Activated CD4-positive, alpha-beta memory T cell treated with anti-CD3 and anti-CD28 coated beads for 36 hours (primary cell): ENCODE measurements around the gene CRACDL. TPM values are rescaled to one million over a fixed set of nuclear protein-coding genes. Genes with fewer than 3 reads are reported as not detected.
"Not testable (repeated sequence)": the region's sequence is repeated elsewhere in the genome, so short reads cannot be mapped to it uniquely, and the experiment has no call there.

ENCODE experiments used
- CTCF ChIA-PET: fragments of 350-600 bp; sonication (Branson Sonifier 250); formaldehyde crosslinking; loops from one replicate; lab custom pipeline; 2021; ENCODE audit warnings: antibody characterized with exemption, inconsistent platforms; lab: Charles Lee
- POLR2A ChIA-PET: fragments of 350-600 bp; sonication (Branson Sonifier 250); formaldehyde crosslinking; loops from one replicate; lab custom pipeline; 2021; ENCODE audit warnings: antibody characterized with exemption; lab: Charles Lee
- DNase-seq: peaks from one replicate; pipeline ENCODE4 v3.0.0-alpha.2; 2020
- H3K27ac Mint-ChIP-seq: one replicate; pipeline ENCODE4 v1.8.0; 2021; ENCODE audit warnings: mixed read lengths
- H3K27me3 Mint-ChIP-seq: one replicate; pipeline ENCODE4 v1.8.0; 2021; ENCODE audit warnings: mixed read lengths
- H3K36me3 Mint-ChIP-seq: one replicate; pipeline ENCODE4 v1.8.0; 2021; ENCODE audit warnings: mixed read lengths
- H3K4me1 Mint-ChIP-seq: one replicate; pipeline ENCODE4 v1.8.0; 2021; ENCODE audit warnings: low read depth, mixed read lengths
- H3K4me3 Mint-ChIP-seq: one replicate; pipeline ENCODE4 v1.8.0; 2021; ENCODE audit warnings: mild to moderate bottlenecking, mixed read lengths
- H3K9me3 Mint-ChIP-seq: one replicate; pipeline ENCODE4 v1.8.0; 2021; ENCODE audit warnings: mixed read lengths
- intact Hi-C: fragments of 100-400 bp; cut with micrococcal nuclease; formaldehyde crosslinking; loops from one replicate; pipeline ENCODE4 v1.15.1; 2023
- total RNA-seq, 2 experiments: library from RNA; stranded (reverse); gene quantifications; one replicate each; pipeline ENCODE4 v1.2.3, GENCODE V29; 2021

CRACDL gene
- total RNA-seq, 2 experiments from 2014 or later = 0.12 to 0.31 TPM

DNA sequence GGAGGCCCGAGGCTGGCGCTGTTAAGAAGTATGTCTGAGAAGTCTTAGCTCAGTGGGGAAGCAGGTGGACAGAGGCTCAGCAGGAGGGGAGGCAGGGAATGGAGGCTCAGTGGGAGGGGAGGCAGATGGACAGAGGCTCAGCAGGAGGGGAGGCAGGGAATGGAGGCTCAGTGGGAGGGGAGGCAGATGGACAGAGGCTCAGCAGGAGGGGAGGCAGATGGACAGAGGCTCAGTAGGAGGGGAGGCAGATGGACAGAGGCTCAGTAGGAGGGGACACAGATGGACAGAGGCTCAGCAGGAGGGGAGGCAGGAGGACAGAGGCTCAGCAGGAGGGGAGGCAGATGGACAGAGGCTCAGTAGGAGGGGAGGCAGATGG lies 36.3 kb downstream of the CRACDL start:
- H3K36me3 Mint-ChIP-seq, POLR2A ChIA-PET, DNase-seq, H3K27me3 Mint-ChIP-seq, H3K9me3 Mint-ChIP-seq, intact Hi-C loops, H3K4me3 Mint-ChIP-seq, H3K4me1 Mint-ChIP-seq, CTCF ChIA-PET, H3K27ac Mint-ChIP-seq: not testable (repeated sequence)

DNA sequence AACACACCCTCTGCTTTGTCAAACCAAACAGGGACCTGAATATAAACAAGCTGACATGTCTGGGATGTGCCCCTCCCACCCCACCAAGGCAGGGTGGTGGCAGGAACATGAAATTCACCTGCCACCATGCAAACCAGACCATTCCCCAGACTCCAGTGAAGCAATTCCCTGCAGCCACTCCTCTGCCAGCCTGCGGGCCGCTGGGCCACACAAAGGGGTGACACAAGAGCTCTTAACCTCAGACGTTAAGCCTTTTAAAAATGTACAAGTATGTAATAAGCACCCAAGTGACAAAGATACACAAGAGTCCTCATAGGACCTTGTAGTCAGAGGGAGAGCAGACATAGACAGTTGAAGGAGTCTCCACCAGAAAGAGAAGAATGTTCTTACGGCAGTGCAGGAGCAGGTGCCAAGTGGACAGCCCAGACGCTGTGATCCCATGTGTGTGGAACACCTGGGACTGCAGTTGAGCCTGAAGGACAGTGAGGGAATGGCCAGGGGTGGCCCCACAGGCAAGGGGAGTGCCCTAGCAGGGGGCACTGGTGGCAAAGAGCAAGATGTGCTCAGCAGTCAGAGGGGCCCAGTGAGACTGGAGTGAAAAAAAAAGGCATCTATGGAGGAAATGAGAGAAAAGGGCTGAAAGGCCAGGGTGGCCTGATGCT lies 36.9 kb downstream of the CRACDL start:
- ChIA-PET POLR2A (no interaction called here), CTCF (no interaction called here)
- no peaks in the 10 kb centered on the region for H3K36me3 Mint-ChIP-seq
- no peaks in the 10 kb centered on the region for H3K9me3 Mint-ChIP-seq
- no peak overlapping the region for H3K4me3 Mint-ChIP-seq
- DNase-seq = no peak
- H3K4me1 Mint-ChIP-seq = no peaks in the 10 kb centered on the region
- peaks cover 1% of the 10 kb centered on the region for H3K27me3 Mint-ChIP-seq
- intact Hi-C loops = no loop called here
- H3K27ac Mint-ChIP-seq = no peak overlapping the region

GRCh38 chr2:98898423-98898841 lies 37.6 kb downstream of the CRACDL start:
- POLR2A ChIA-PET = no interaction called here
- H3K27me3 Mint-ChIP-seq = peaks cover 1% of the 10 kb centered on the region
- no peaks in the 10 kb centered on the region for H3K4me1 Mint-ChIP-seq
- no peak overlapping the region for H3K4me3 Mint-ChIP-seq
- H3K36me3 Mint-ChIP-seq = no peaks in the 10 kb centered on the region
- no peaks in the 10 kb centered on the region for H3K9me3 Mint-ChIP-seq
- DNase-seq = no peak
- intact Hi-C loops = no loop called here
- no peak overlapping the region for H3K27ac Mint-ChIP-seq
- CTCF ChIA-PET = no interaction called here

- no peak overlapping the region for H3K4me3 Mint-ChIP-seq
- peaks cover 1% of the 10 kb centered on the region for H3K27me3 Mint-ChIP-seq
- H3K9me3 Mint-ChIP-seq = no peaks in the 10 kb centered on the region
- intact Hi-C loops = no loop called here
- POLR2A ChIA-PET = no interaction called here
- no peaks in the 10 kb centered on the region for H3K36me3 Mint-ChIP-seq
- DNase-seq = no peak
- CTCF ChIA-PET = no interaction called here
- H3K27ac Mint-ChIP-seq = no peak overlapping the region
- H3K4me1 Mint-ChIP-seq = no peaks in the 10 kb centered on the region
Observed at GRCh38 chr2:98897746-98898145, 38.3 kb downstream of the CRACDL start.

DNA sequence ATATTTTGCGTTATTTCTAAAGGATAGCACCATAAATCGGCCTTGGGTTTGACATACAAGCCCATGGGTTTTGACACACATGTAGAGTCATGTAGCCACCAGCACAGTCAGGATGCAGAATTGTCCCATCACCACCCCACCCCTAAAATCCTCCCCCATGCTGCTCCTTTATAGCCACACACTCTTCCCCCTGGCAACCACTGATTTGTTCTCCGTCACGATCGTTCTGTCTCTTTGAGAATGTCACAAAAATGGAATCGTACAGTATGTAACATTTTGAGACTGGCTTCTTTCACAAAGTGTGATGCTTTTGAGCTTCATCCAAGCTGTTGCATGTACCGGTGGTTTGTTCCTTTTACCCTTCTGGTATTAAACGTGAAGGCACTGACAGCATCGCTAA lies 39.1 kb downstream of the CRACDL start:
- CTCF ChIA-PET = no interaction called here
- H3K9me3 Mint-ChIP-seq = no peaks in the 10 kb centered on the region

DNA sequence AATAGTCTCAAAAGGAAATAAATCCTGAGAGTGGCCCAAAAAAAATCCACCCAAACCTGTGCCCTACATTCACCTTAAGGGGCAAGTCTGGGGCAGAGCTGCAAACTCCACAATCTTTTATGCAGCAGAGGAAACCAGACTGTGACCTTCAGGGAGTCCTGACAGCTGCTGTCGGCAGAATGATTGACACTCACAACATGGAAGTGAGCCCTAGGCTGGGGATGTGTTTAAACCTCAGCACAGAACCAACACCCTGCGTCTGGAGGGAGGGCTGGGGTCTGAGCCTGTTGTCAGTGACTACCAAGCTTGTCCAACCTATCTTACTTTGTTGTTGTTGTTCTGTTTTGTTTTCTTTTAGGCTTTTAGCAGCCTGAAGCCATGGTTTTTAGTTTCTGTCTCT lies 39.6 kb downstream of the CRACDL start:
- DNase-seq = no peak
- H3K4me1 Mint-ChIP-seq = no peaks in the 10 kb centered on the region
- CTCF ChIA-PET = no interaction called here
- no peak overlapping the region for H3K4me3 Mint-ChIP-seq
- intact Hi-C loops = no loop called here
- H3K36me3 Mint-ChIP-seq = no peaks in the 10 kb centered on the region
- no peaks in the 10 kb centered on the region for H3K9me3 Mint-ChIP-seq
- H3K27ac Mint-ChIP-seq = no peak overlapping the region
- POLR2A ChIA-PET = no interaction called here
- H3K27me3 Mint-ChIP-seq = peaks cover 1% of the 10 kb centered on the region

More for the DNA sequence above, 39.1 kb downstream of the CRACDL start:
- DNase-seq = no peak
- intact Hi-C loops = no loop called here
- no peak overlapping the region for H3K27ac Mint-ChIP-seq
- no peak overlapping the region for H3K4me3 Mint-ChIP-seq
- H3K36me3 Mint-ChIP-seq = no peaks in the 10 kb centered on the region
- H3K27me3 Mint-ChIP-seq = peaks cover 1% of the 10 kb centered on the region
- POLR2A ChIA-PET = no interaction called here
- H3K4me1 Mint-ChIP-seq = no peaks in the 10 kb centered on the region

DNA sequence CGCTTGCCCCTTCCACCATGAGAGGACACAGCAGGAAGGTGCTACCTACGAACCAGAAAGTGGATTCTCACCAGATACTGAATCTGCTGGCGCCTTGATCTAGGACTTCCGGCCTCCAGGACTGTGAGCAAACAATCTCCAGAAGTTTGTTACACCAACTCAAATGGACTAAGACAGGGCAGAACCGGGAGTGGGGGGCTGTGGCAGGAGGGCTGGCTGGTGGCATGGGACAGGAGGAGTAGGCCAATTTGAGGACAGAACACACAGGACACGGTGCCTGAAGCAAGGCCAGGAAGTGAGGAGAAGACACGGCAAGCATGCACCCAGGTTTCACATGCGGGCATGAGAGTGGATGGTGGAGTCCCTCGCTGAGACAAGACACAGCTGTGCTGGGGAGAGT lies 40.1 kb downstream of the CRACDL start:
- no peaks in the 10 kb centered on the region for H3K4me1 Mint-ChIP-seq
- ChIA-PET CTCF (no interaction called here), POLR2A (no interaction called here)
- no peaks in the 10 kb centered on the region for H3K36me3 Mint-ChIP-seq
- H3K27ac Mint-ChIP-seq = no peak overlapping the region
- no peaks in the 10 kb centered on the region for H3K9me3 Mint-ChIP-seq
- intact Hi-C loops = no loop called here
- no peak overlapping the region for H3K4me3 Mint-ChIP-seq
- H3K27me3 Mint-ChIP-seq = peaks cover 1% of the 10 kb centered on the region
- DNase-seq = no peak

- no peak for DNase-seq
- peaks cover 1% of the 10 kb centered on the region for H3K27me3 Mint-ChIP-seq
- CTCF ChIA-PET = interaction anchor here (0.6 kb wide), 1 partner anchor 169 kb away, joined by 3 read pairs; no protein-coding TSS in a partner anchor
- no peak overlapping the region for H3K4me3 Mint-ChIP-seq
- H3K9me3 Mint-ChIP-seq = no peaks in the 10 kb centered on the region
- H3K27ac Mint-ChIP-seq = no peak overlapping the region
- H3K36me3 Mint-ChIP-seq = no peaks in the 10 kb centered on the region
- POLR2A ChIA-PET = no interaction called here
- no peaks in the 10 kb centered on the region for H3K4me1 Mint-ChIP-seq
- intact Hi-C loops = no loop called here
Observed at GRCh38 chr2:98895221-98895620, 40.8 kb downstream of the CRACDL start.

GRCh38 chr2:98894331-98895000 lies 41.6 kb downstream of the CRACDL start:
- no peaks in the 10 kb centered on the region for H3K4me1 Mint-ChIP-seq
- CTCF ChIA-PET = no interaction called here
- intact Hi-C loops = no loop called here
- H3K27me3 Mint-ChIP-seq = peaks cover 1% of the 10 kb centered on the region
- peaks cover 2% of the 10 kb centered on the region for H3K9me3 Mint-ChIP-seq
- DNase-seq = no peak
- no peak overlapping the region for H3K4me3 Mint-ChIP-seq
- no peak overlapping the region for H3K27ac Mint-ChIP-seq
- no peaks in the 10 kb centered on the region for H3K36me3 Mint-ChIP-seq
- POLR2A ChIA-PET = no interaction called here

- Mint-ChIP-seq H3K4me3 (no peak overlapping the region), H3K36me3 (no peaks in the 10 kb centered on the region), H3K9me3 (peaks cover 2% of the 10 kb centered on the region), H3K27me3 (peaks cover 1% of the 10 kb centered on the region), H3K4me1 (no peaks in the 10 kb centered on the region), H3K27ac (no peak overlapping the region)
- DNase-seq = no peak
- POLR2A ChIA-PET = no interaction called here
- intact Hi-C loops = no loop called here
- CTCF ChIA-PET = no interaction called here
Observed at GRCh38 chr2:98893911-98894321, 42.1 kb downstream of the CRACDL start.

GRCh38 chr2:98892871-98893270 lies 43.2 kb downstream of the CRACDL start:
- no peaks in the 10 kb centered on the region for H3K4me1 Mint-ChIP-seq
- peaks cover 2% of the 10 kb centered on the region for H3K36me3 Mint-ChIP-seq
- no peak overlapping the region for H3K27ac Mint-ChIP-seq
- ChIA-PET POLR2A (no interaction called here), CTCF (no interaction called here)
- peaks cover 4% of the 10 kb centered on the region for H3K9me3 Mint-ChIP-seq
- intact Hi-C loops = no loop called here
- H3K4me3 Mint-ChIP-seq = no peak overlapping the region
- DNase-seq = no peak
- peaks cover 3% of the 10 kb centered on the region for H3K27me3 Mint-ChIP-seq

GRCh38 chr2:98891591-98891990 lies 44.4 kb downstream of the CRACDL start:
- Mint-ChIP-seq H3K9me3 (peaks cover 12% of the 10 kb centered on the region), H3K36me3 (peaks cover 4% of the 10 kb centered on the region), H3K27ac (no peak overlapping the region), H3K4me3 (no peak overlapping the region), H3K4me1 (no peaks in the 10 kb centered on the region), H3K27me3 (peaks cover 7% of the 10 kb centered on the region)
- no peak for DNase-seq
- CTCF ChIA-PET = interaction anchor here (0.5 kb wide), 1 partner anchor 669 kb away, joined by 3 read pairs; no protein-coding TSS in a partner anchor
- intact Hi-C loops = no loop called here
- POLR2A ChIA-PET = no interaction called here

- H3K4me3 Mint-ChIP-seq = no peak overlapping the region
- intact Hi-C loops = no loop called here
- ChIA-PET POLR2A (no interaction called here), CTCF (interaction anchor here (0.6 kb wide), 1 partner anchor 61 kb away, joined by 3 read pairs; no protein-coding TSS in a partner anchor)
- peaks cover 19% of the 10 kb centered on the region for H3K36me3 Mint-ChIP-seq
- DNase-seq = no peak
- no peak overlapping the region for H3K27ac Mint-ChIP-seq
- peaks cover 28% of the 10 kb centered on the region for H3K9me3 Mint-ChIP-seq
- H3K4me1 Mint-ChIP-seq = no peaks in the 10 kb centered on the region
- H3K27me3 Mint-ChIP-seq = peaks cover 9% of the 10 kb centered on the region
Observed at GRCh38 chr2:98886066-98886554, 49.9 kb downstream of the CRACDL start.
